GM10266 (cell line): ENCODE data around the gene TMEM63C.

Experiments
- DNase-seq: peaks from one replicate; pipeline ENCODE4 v3.0.0; 2012; ENCODE audit errors: extremely low spot score
- TF ChIP-seq, protein P1 (sequence below): IDR thresholded peaks from 2 replicates; pipeline ENCODE4 v1.5.1; 2012; ENCODE audit warnings: mild to moderate bottlenecking, low read depth; ENCODE audit not compliant: control insufficient read depth, insufficient read depth; ENCODE audit errors: missing control alignments

Gene TMEM63C, protein sequence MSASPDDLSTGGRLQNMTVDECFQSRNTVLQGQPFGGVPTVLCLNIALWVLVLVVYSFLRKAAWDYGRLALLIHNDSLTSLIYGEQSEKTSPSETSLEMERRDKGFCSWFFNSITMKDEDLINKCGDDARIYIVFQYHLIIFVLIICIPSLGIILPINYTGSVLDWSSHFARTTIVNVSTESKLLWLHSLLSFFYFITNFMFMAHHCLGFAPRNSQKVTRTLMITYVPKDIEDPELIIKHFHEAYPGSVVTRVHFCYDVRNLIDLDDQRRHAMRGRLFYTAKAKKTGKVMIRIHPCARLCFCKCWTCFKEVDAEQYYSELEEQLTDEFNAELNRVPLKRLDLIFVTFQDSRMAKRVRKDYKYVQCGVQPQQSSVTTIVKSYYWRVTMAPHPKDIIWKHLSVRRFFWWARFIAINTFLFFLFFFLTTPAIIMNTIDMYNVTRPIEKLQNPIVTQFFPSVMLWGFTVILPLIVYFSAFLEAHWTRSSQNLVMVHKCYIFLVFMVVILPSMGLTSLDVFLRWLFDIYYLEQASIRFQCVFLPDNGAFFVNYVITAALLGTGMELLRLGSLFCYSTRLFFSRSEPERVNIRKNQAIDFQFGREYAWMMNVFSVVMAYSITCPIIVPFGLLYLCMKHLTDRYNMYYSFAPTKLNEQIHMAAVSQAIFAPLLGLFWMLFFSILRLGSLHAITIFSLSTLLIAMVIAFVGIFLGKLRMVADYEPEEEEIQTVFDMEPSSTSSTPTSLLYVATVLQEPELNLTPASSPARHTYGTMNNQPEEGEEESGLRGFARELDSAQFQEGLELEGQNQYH

DNA sequence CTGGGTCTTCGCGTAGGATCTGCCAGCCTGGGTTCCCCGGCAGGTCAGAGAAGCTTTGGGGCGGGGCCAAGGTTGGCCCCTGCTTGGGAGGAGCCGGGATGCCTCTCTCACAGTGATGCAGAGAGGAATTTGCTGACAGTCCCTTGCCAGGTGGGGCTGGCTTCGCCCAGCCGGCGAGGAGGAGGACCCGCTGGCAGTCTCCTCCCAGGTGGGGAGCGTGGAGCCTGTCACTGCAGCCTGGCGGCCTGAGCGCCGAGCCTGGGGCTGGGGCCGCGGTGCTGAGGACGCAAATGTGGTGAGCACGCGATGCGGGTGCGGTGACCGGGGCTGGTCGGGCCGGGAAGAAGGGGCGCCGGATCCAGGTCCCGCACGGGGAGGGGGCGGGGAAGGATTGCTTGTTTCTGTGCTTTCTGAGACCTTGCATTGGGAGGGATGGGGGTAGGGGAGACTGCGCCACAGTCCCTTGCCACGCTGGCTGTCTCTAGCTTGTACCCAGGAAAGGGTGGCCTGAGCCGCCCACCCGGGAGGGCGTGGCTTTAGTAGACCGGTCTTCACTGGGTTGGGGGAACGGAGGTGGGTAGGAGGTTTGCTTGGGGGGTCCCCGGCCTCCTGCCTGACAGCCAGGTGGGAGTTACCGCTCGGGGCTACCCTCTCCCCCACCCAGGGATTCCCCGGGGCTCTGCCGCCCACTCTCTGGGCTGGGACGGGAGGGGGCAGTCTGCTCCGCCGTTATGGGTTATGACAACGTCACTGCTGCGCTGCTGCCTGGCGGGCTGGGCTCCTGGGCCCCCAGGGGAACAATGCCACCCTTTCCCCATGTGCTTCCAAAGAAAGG is at the start of gene TMEM63C:
Gene TMEM63C (plus strand): TSS at position 196 of the 835 bp plus-strand sequence. CDS start 37,016 bp downstream, outside the sequence.
- TF ChIP-seq, protein P1, sequence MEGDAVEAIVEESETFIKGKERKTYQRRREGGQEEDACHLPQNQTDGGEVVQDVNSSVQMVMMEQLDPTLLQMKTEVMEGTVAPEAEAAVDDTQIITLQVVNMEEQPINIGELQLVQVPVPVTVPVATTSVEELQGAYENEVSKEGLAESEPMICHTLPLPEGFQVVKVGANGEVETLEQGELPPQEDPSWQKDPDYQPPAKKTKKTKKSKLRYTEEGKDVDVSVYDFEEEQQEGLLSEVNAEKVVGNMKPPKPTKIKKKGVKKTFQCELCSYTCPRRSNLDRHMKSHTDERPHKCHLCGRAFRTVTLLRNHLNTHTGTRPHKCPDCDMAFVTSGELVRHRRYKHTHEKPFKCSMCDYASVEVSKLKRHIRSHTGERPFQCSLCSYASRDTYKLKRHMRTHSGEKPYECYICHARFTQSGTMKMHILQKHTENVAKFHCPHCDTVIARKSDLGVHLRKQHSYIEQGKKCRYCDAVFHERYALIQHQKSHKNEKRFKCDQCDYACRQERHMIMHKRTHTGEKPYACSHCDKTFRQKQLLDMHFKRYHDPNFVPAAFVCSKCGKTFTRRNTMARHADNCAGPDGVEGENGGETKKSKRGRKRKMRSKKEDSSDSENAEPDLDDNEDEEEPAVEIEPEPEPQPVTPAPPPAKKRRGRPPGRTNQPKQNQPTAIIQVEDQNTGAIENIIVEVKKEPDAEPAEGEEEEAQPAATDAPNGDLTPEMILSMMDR = no peak
- peak; percentile 55 for DNase-seq

DNA sequence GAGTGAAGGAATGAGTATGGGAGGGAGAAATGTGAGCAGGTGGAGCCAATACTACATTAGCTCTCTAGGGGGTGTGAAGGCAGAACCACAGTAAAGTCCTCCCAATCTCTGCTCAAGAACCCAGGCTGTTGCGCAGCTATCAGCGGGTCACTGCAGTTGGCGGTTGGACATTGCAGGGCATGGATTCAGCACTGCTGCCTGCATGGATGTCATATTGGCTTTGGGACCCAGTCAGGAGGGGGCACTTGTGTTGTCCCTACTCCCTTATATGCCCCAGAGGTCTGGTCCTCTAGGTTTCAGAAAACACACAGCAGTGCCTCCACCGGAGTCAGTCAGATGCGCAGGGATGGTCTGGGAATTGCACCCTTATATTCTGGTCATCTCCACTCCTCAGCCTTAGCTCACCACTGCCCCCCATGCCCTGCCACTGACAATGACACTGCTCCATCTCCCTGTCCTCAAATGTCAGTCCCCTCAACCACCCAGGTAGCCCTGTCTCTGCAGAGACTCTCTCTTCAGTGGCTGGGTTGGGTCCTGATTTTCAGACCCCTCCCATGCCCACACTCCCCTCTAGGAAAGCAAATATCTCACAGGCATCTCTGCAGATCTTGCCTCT is 49.6 kb upstream of the TMEM63C start:
- no peak for DNase-seq
- TF ChIP-seq, protein P1 = no peak

DNA sequence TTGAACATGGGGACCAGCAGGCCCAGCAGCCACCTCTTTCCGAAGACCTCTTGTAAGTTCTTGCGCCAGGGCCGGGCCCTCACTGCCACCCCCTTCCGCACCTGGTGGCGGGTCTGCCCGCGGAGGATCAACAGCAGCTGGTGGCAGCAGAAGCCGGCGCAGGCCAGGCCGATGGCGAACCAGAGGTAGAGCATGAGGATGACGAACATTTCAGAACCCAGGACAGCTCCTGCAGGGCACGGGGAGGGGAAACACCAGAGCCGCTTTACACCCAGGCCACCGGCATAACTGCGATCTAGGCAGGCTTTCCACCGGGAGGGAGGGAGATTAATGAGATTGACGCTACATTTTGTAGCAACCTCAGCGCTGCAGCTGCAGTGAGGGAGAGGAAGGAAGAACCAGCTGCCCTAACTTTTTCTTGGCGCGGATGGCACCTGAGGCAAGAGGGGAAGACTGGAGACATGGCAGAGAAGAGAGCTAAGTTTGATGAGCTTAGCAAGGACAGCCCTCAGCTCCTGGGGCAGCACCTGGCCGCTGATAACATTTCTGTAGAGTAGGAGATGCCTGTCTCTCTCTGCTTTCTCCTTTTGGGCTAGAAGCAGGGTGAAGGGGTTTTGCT is 47.8 kb upstream of the TMEM63C start:
- DNase-seq = peak; percentile 85
- TF ChIP-seq, protein P1 = no peak

DNA sequence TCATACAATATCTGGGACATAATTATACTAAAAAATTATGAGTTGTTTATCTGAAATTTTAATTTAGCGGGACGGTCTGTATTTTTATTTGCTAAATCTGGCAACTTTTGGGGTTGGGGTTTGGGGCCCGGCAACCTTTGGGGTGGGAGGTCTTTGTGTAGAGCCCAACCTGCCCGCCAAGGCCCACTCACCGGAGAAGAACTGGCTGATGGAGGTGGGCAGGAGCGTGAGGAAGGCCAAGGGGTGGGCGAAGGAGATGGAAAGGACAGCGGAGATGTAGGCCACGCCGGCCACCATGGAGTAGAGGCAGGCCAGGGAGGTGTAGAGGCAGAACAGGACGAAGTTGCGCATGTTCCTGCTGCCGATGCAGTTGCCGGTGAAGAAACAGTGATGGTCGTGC is 42.6 kb upstream of the TMEM63C start:
- TF ChIP-seq, protein P1 = no peak
- no peak for DNase-seq

DNA sequence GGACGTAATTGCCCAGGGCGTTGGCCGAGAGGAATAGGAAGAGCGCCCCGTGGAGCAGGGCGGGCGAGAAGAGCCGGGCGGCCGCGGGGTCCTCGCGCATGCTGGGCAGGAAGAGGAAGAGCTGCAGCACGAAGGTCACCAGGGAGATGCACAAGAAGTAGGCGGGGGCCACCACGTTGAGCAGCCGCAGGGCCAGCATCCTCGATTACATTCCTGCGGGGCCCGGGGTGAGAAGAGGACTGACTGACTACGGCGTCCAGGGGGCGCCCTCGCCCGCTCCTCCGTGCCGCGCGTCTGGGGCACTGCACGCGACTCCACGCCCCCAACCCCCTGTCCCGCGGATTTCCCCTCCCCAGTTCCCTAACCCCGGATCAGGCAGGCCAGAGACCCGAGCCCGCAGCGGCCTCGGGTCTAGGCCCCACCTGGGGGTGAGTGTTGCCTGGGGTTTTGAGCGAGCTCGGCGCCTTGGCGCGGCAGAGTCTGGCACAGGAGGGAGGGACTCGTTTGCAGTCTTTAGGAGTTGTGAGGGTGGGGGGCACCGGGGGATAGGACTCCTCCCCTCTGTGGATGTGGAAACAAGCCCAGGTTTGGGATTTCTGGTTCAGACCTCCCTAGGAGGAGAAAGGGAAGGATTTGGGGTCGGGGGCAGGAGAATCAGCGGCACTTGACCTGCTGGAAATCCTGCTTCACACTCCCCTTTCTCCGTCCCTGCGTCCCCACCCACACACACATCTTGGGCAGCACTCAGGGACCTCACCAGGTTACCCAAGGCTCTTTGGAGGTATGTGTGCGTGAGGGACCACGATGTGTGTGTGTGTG is 41.8 kb upstream of the TMEM63C start:
- TF ChIP-seq, protein P1 = peak; percentile 52
- peak; percentile 80 for DNase-seq
